Esophagus squamous epithelium (tissue), 4 donors: ENCODE results near the gene CHMP3.

ENCODE experiments used
- CTCF ChIP-seq, 6 experiments: fragments of 450-650 bp in 4 of 6; fragments of 200-600 bp in 2 of 6; sonication (generic) in 2 of 6; IDR thresholded peaks; one replicate each; pipeline ENCODE4 v1.5.1; 2016 to 2019; ENCODE audit warnings: antibody characterized with exemption in 6 of 6, mild to moderate bottlenecking in 4 of 6, moderate library complexity in 4 of 6
- POLR2A ChIP-seq, 4 donors: fragments of 450-650 bp; IDR thresholded peaks; one replicate each; pipeline ENCODE4 v1.6.1; 2017; ENCODE audit warnings: antibody characterized with exemption in 4 of 4, mild to moderate bottlenecking in 4 of 4, moderate library complexity in 3 of 4

GRCh38 chr2:86466306-86466705 lies 96.9 kb downstream of the CHMP3 start:
- TF ChIP-seq CTCF (IDR thresholded peaks at IDR 0.05) (no peak), POLR2A (IDR thresholded peaks at IDR 0.05) (no peak)
